HG03571 (cell line): Measurements from ENCODE around the gene NSUN4.
"Not testable (repeated sequence)": the region's sequence is repeated elsewhere in the genome, so short reads cannot be mapped to it uniquely, and the experiment has no call there.

Experiments
- ATAC-seq: cut with Tn5 transposase; IDR thresholded peaks from one replicate; pipeline ENCODE4 v1.9.1; 2021; ENCODE audit not compliant: unreplicated experiment

The NSUN4 gene

GRCh38 chr1:46325285-46326076, 15.1 kb upstream of the NSUN4 start:
- ATAC-seq: peak; percentile 67

- not testable (repeated sequence) for ATAC-seq
These were observed 12.4 kb upstream of the NSUN4 start for GRCh38 chr1:46328182-46328581.

GRCh38 chr1:46329807-46330206, 10.8 kb upstream of the NSUN4 start:
- not testable (repeated sequence) for ATAC-seq

- not testable (repeated sequence) for ATAC-seq
These were observed 10.2 kb upstream of the NSUN4 start for GRCh38 chr1:46330381-46330780.

GRCh38 chr1:46331786-46332540, 8.6 kb upstream of the NSUN4 start:
- not testable (repeated sequence) for ATAC-seq

- ATAC-seq: no peak
These were observed 7.1 kb upstream of the NSUN4 start for GRCh38 chr1:46333300-46334029.

- no peak for ATAC-seq
These were observed 6.6 kb upstream of the NSUN4 start for GRCh38 chr1:46334030-46334384.

- no peak for ATAC-seq
These were observed 5.5 kb upstream of the NSUN4 start for GRCh38 chr1:46335081-46335480.

GRCh38 chr1:46337409-46337808, 3.2 kb upstream of the NSUN4 start:
- not testable (repeated sequence) for ATAC-seq

GRCh38 chr1:46341222-46342083, 846 bp downstream of the NSUN4 start:
- ATAC-seq: no peak

- ATAC-seq: no peak
These were observed 1.6 kb downstream of the NSUN4 start for GRCh38 chr1:46342084-46342656.

GRCh38 chr1:46342677-46343350, 2.2 kb downstream of the NSUN4 start:
- no peak for ATAC-seq

GRCh38 chr1:46343351-46343695, 2.7 kb downstream of the NSUN4 start:
- ATAC-seq: no peak

GRCh38 chr1:46343705-46344104, 3.1 kb downstream of the NSUN4 start:
- no peak for ATAC-seq

GRCh38 chr1:46344481-46344880, 3.9 kb downstream of the NSUN4 start:
- ATAC-seq: no peak

- ATAC-seq: no peak
These were observed 4.7 kb downstream of the NSUN4 start for GRCh38 chr1:46345281-46345680.

- ATAC-seq: no peak
These were observed 11.8 kb downstream of the NSUN4 start for GRCh38 chr1:46352363-46352762.

- ATAC-seq: not testable (repeated sequence)
These were observed 15.3 kb downstream of the NSUN4 start for GRCh38 chr1:46355920-46356319.

GRCh38 chr1:46362158-46362557, 21.6 kb downstream of the NSUN4 start:
- no peak for ATAC-seq

- no peak for ATAC-seq
These were observed 22.5 kb downstream of the NSUN4 start for GRCh38 chr1:46363121-46363520.
